Nephron (organoid): ENCODE data around the gene TANC2.

ENCODE experiments used
- H3K27ac Mint-ChIP-seq, 3 experiments: 2 replicates each; pipeline ENCODE4 v1.8.0; 2020; ENCODE audit warnings: mixed read lengths in 3 of 3, mild to moderate bottlenecking in 2 of 3, moderate library complexity in 1 of 3
- H3K27me3 Mint-ChIP-seq: 2 replicates; pipeline ENCODE4 v1.8.0; 2021; ENCODE audit warnings: low read depth, mild to moderate bottlenecking, moderate library complexity, mixed read lengths
- H3K36me3 Mint-ChIP-seq: 2 replicates; pipeline ENCODE4 v1.8.0; 2020; ENCODE audit warnings: low read depth, mixed read lengths
- H3K4me1 Mint-ChIP-seq: 2 replicates; pipeline ENCODE4 v1.8.0; 2020; ENCODE audit warnings: mixed read lengths
- H3K4me3 Mint-ChIP-seq, 3 experiments: 2 replicates each; pipeline ENCODE4 v1.8.0; 2020; ENCODE audit warnings: mild to moderate bottlenecking in 3 of 3, mixed read lengths in 3 of 3, moderate library complexity in 2 of 3
- H3K9me3 Mint-ChIP-seq: 2 replicates; pipeline ENCODE4 v1.8.0; 2020; ENCODE audit warnings: mixed read lengths
- TF ChIP-seq, protein P1 (sequence below), 3 experiments: fragments of 200-600 bp; sonication (generic); IDR thresholded peaks; one replicate each; pipeline ENCODE4 v1.5.0; 2021; ENCODE audit warnings: antibody characterized with exemption in 3 of 3; ENCODE audit not compliant: unreplicated experiment in 3 of 3

The TANC2 gene

DNA sequence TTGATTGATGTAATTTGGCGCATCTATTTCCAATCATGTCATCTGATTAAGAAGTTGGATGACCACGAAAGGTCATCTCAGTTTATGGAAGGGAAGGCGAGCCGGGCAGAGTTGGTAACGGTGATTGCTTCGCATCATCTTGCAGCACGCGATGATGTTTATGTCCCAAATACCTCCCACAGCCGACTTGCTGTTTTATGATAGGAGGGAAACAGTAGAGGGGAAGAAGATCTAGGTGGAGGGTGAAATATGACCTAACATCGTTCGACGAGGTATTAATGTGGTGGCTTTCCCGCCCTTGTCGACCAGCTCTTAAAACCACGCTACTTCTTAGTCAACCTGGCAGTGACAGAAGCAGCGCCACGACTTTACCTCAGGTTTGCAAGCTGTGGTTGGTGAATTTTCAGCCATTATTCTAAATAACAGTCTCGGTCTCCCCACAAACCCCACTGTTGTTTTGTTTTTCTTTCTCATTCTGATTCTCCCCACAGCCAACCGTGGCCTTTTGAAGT is 805 bp upstream of the TANC2 start:
- Mint-ChIP-seq H3K36me3 (no peaks in the 10 kb centered on the region), H3K27ac (peak overlapping the region; percentile 89 to 96 (median 90)), H3K9me3 (no peaks in the 10 kb centered on the region), H3K27me3 (no peaks in the 10 kb centered on the region), H3K4me3 (peak overlapping the region; percentile 92 to 94 (median 94)), H3K4me1 (peaks cover 21% of the 10 kb centered on the region)
- TF ChIP-seq, protein P1, sequence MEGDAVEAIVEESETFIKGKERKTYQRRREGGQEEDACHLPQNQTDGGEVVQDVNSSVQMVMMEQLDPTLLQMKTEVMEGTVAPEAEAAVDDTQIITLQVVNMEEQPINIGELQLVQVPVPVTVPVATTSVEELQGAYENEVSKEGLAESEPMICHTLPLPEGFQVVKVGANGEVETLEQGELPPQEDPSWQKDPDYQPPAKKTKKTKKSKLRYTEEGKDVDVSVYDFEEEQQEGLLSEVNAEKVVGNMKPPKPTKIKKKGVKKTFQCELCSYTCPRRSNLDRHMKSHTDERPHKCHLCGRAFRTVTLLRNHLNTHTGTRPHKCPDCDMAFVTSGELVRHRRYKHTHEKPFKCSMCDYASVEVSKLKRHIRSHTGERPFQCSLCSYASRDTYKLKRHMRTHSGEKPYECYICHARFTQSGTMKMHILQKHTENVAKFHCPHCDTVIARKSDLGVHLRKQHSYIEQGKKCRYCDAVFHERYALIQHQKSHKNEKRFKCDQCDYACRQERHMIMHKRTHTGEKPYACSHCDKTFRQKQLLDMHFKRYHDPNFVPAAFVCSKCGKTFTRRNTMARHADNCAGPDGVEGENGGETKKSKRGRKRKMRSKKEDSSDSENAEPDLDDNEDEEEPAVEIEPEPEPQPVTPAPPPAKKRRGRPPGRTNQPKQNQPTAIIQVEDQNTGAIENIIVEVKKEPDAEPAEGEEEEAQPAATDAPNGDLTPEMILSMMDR (IDR thresholded peaks at IDR 0.05; ENCODE audit: unreplicated experiment in 3 of 3) = no peak

DNA sequence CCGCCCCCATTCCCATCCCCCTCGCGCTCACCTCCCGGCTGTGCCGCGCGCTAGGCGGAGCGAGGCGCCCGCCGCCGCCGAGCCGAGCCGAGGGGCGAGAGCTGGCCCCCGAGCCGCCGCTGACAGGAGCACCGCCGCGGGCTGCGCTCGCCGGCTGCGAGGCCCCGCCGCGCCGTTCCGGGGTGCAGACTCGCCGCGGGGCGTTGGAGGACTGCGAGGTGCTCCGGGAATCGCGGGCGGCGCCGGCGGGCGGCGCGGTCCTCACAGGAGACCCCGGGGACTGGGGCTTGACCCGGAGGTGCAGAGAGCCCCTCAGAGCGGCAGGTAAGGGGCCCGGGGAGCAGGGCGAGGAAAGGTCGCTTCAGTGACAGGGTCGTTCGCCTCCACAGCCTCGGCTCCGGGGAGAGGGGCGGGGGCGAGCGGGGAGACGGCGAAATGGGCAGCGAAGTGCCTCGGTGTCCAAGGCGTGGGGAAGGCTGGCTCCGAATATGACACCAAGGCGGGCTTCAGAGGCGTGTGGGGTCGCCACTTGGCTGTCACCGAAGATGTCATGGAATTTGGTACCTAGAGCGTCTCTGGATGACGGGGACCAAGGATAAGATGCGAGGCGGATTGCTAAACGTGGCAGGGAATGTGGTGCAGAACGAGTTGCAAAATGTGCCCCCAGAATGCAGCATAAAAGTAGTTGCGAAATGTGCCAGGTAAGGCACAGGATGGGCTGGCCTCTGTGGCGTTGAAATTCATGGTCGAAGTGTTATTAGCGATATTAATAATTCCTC is 580 bp downstream of the TANC2 start:
- TF ChIP-seq, protein P1 (IDR thresholded peaks at IDR 0.05; ENCODE audit: unreplicated experiment in 3 of 3) = no peak
- H3K27me3 Mint-ChIP-seq = no peaks in the 10 kb centered on the region
- peak overlapping the region; percentile 16 to 47 (median 32) for H3K27ac Mint-ChIP-seq
- H3K4me1 Mint-ChIP-seq = peaks cover 25% of the 10 kb centered on the region
- peak overlapping the region; percentile 87 to 94 (median 91) for H3K4me3 Mint-ChIP-seq
- H3K9me3 Mint-ChIP-seq = no peaks in the 10 kb centered on the region
- peaks cover 4% of the 10 kb centered on the region for H3K36me3 Mint-ChIP-seq

DNA sequence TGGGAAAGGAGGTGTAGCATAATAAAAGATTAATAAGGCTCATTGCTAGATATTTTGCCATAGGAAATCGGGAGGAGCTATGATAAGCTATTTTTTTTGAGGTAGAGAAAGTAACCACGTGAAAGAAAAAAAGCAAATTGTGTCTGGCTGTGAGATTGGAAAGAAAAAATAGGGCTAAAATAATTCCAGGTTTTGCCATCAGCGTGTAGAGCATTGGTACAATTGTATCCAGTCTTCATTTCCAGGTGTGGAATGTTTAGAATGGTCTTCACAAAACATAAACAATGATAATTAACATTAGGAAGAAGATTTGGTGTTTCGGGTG is 1.1 kb downstream of the TANC2 start:
- peaks cover 5% of the 10 kb centered on the region for H3K36me3 Mint-ChIP-seq
- H3K9me3 Mint-ChIP-seq = no peaks in the 10 kb centered on the region
- TF ChIP-seq, protein P1 (IDR thresholded peaks at IDR 0.05; ENCODE audit: unreplicated experiment in 3 of 3) = no peak

DNA sequence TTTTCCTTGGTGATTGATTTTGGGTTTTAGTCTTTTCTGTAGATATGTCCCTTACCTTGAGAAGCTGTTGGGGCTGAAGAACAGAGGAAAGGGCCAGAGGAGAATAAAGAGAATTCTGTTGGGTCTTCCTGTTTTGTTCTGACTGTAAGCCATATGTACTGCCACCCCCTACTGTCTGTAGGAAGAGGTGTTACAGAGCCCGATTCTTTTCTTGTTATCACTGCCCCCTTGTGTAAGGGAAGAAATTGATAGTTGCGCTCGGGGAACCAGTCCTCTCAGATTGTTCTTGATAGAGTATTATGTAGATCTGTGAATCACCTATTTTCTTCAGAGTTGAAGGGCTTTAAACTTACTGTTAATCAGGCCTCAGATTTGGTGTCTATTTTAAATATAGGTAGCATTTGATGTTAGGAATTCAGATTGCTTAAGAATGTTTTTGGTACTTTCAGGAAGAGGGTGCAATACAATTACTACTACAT is 2.4 kb downstream of the TANC2 start:
- peaks cover 13% of the 10 kb centered on the region for H3K36me3 Mint-ChIP-seq
- peak overlapping the region; percentile 75 to 86 (median 77) for H3K4me3 Mint-ChIP-seq
- H3K27ac Mint-ChIP-seq = peak overlapping the region; percentile 12 to 50 (median 14)
- no peaks in the 10 kb centered on the region for H3K27me3 Mint-ChIP-seq
- TF ChIP-seq, protein P1 (IDR thresholded peaks at IDR 0.05; ENCODE audit: unreplicated experiment in 3 of 3) = peak; percentile 89 to 93 (median 91)
- H3K4me1 Mint-ChIP-seq = peaks cover 25% of the 10 kb centered on the region
- no peaks in the 10 kb centered on the region for H3K9me3 Mint-ChIP-seq

More for the DNA sequence above, 1.1 kb downstream of the TANC2 start:
- Mint-ChIP-seq H3K27me3 (no peaks in the 10 kb centered on the region), H3K4me3 (peak overlapping the region; percentile 87 to 94 (median 91)), H3K27ac (peak overlapping the region; percentile 16 to 47 (median 32)), H3K4me1 (peaks cover 25% of the 10 kb centered on the region)

DNA sequence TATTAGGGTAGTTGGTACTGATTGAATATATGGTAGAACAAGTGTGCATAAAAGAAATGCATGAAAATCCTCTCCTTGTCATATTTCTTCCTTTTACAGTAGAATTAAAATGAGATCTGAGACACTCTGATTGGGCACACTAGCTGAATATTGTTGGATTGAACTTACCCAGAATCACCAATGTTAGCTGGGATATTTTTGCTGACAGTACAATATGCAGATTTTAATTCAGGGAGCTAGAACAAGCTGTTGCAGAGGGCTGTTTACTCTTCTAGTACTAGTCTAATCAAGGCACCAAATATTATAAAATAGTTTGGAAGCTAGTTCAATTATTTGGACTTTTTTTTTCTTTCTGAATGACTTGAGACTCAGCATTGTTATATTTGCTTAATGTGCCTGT is 4.6 kb downstream of the TANC2 start:
- peak overlapping the region in 1 of 3 experiments; percentile 10 for H3K27ac Mint-ChIP-seq
- H3K4me1 Mint-ChIP-seq = peaks cover 25% of the 10 kb centered on the region
- H3K27me3 Mint-ChIP-seq = no peaks in the 10 kb centered on the region
- H3K4me3 Mint-ChIP-seq = no peak overlapping the region
- H3K36me3 Mint-ChIP-seq = peaks cover 13% of the 10 kb centered on the region
- H3K9me3 Mint-ChIP-seq = no peaks in the 10 kb centered on the region
- TF ChIP-seq, protein P1 (IDR thresholded peaks at IDR 0.05; ENCODE audit: unreplicated experiment in 3 of 3) = no peak
